Fibroblast of lung (primary cell): ENCODE measurements around the gene OR5K3.
"Not testable (repeated sequence)": the region's sequence is repeated elsewhere in the genome, so short reads cannot be mapped to it uniquely, and the experiment has no call there.

Experiments used
- EZH2 ChIP-seq: IDR thresholded peaks from 2 replicates; pipeline ENCODE4 v1.5.1; 2012; ENCODE audit warnings: low read length, control low read depth, mild to moderate bottlenecking; ENCODE audit errors: missing control alignments
- TF ChIP-seq, protein P1 (sequence below), 2 donors: IDR thresholded peaks in 1 of 2; conservative IDR thresholded peaks in 1 of 2; 1 replicate in 1 of 2; 2 replicates in 1 of 2; pipeline ENCODE4 v1.5.1; 2011 to 2012; ENCODE audit warnings: low read length in 2 of 2, control low read depth in 1 of 2, inconsistent platforms in 1 of 2, low read depth in 1 of 2, mild to moderate bottlenecking in 1 of 2

DNA sequence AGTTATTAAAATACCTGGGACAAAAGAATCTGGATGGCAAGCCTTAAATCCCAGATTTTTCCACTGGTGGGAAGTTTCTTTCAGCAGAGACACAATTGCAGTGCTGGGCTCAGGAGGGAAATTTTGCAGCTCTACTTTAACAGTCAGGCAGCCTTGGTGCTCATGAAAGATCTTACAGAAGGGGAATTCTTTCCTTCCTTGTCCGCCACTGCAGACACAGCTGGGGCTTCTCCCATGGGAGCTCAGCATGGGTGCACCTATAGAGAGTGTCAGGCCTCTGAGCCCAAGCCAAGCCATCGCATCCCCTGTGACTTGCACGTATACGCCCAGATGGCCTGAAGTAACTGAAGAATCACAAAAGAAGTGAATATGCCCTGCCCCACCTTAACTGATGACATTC lies 6.0 kb downstream of the OR5K3 start:
- TF ChIP-seq, protein P1, sequence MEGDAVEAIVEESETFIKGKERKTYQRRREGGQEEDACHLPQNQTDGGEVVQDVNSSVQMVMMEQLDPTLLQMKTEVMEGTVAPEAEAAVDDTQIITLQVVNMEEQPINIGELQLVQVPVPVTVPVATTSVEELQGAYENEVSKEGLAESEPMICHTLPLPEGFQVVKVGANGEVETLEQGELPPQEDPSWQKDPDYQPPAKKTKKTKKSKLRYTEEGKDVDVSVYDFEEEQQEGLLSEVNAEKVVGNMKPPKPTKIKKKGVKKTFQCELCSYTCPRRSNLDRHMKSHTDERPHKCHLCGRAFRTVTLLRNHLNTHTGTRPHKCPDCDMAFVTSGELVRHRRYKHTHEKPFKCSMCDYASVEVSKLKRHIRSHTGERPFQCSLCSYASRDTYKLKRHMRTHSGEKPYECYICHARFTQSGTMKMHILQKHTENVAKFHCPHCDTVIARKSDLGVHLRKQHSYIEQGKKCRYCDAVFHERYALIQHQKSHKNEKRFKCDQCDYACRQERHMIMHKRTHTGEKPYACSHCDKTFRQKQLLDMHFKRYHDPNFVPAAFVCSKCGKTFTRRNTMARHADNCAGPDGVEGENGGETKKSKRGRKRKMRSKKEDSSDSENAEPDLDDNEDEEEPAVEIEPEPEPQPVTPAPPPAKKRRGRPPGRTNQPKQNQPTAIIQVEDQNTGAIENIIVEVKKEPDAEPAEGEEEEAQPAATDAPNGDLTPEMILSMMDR (conservative IDR thresholded peaks at IDR 0.05 in 1 of 2, IDR thresholded peaks at IDR 0.05 in 1 of 2; ENCODE audit: low read depth in 1 of 2, low read length in 2 of 2), result not testable (repeated sequence)
- TF ChIP-seq EZH2, result not testable (repeated sequence)
